Activated CD4-positive, alpha-beta memory T cell treated with anti-CD3 and anti-CD28 coated beads, Interleukin-2, amount 10 ng/mL, durations not matched to agents 7 days and 5 days (primary cell): ENCODE measurements around the gene CNTNAP2. TPM values are rescaled to one million over a fixed set of nuclear protein-coding genes. Genes with fewer than 3 reads are reported as not detected.

Experiments used
- CTCF ChIA-PET: fragments of 350-600 bp; sonication (Branson Sonifier 250); formaldehyde crosslinking; loops from one replicate; lab custom pipeline; 2021; ENCODE audit warnings: antibody characterized with exemption, inconsistent platforms; lab: Charles Lee
- POLR2A ChIA-PET: fragments of 350-600 bp; sonication (Branson Sonifier 250); formaldehyde crosslinking; loops from one replicate; lab custom pipeline; 2021; ENCODE audit warnings: antibody characterized with exemption; lab: Charles Lee
- DNase-seq: peaks from one replicate; pipeline ENCODE4 v3.0.0-alpha.2; 2020
- H3K27ac Mint-ChIP-seq: one replicate; pipeline ENCODE4 v1.8.0; 2021; ENCODE audit warnings: mild to moderate bottlenecking, mixed read lengths
- H3K27me3 Mint-ChIP-seq: one replicate; pipeline ENCODE4 v1.8.0; 2021; ENCODE audit warnings: mixed read lengths
- H3K36me3 Mint-ChIP-seq: one replicate; pipeline ENCODE4 v1.8.0; 2021; ENCODE audit warnings: low read depth, mixed read lengths
- H3K4me1 Mint-ChIP-seq: one replicate; pipeline ENCODE4 v1.8.0; 2021; ENCODE audit warnings: mixed read lengths
- H3K4me3 Mint-ChIP-seq: one replicate; pipeline ENCODE4 v1.8.0; 2021; ENCODE audit warnings: mild to moderate bottlenecking, mixed read lengths
- H3K9me3 Mint-ChIP-seq: one replicate; pipeline ENCODE4 v1.8.0; 2021; ENCODE audit warnings: mixed read lengths
- total RNA-seq, 2 experiments: library from RNA; stranded (reverse); gene quantifications; one replicate each; pipeline ENCODE4 v1.2.3, GENCODE V29; 2021

CNTNAP2 gene
- total RNA-seq, 2 experiments from 2014 or later = not detected

DNA sequence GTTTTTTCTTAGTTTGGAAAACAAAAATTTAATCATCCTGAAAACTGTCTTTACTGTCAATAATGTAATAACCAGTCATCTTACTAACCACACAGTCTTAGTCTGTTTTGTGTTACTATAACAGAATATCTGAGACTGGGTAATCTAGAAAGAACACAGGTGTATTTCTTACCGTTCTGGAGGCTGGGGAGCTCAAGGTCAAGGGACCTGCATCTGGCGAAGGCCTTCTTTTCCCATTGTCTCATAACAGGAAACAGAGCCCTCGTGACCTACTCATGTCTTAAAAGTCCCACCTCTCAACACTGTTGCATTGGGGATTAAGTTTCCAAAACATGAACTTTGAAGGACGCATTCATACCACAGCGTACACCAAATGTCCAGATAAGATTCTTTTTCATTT is 932.3 kb downstream of the CNTNAP2 start:
- no peaks in the 10 kb centered on the region for H3K27me3 Mint-ChIP-seq
- DNase-seq = no peak
- peaks cover 8% of the 10 kb centered on the region for H3K9me3 Mint-ChIP-seq
- CTCF ChIA-PET = no interaction called here
- no peaks in the 10 kb centered on the region for H3K36me3 Mint-ChIP-seq
- no peak overlapping the region for H3K27ac Mint-ChIP-seq
- H3K4me3 Mint-ChIP-seq = no peak overlapping the region
- no peaks in the 10 kb centered on the region for H3K4me1 Mint-ChIP-seq
- POLR2A ChIA-PET = no interaction called here

DNA sequence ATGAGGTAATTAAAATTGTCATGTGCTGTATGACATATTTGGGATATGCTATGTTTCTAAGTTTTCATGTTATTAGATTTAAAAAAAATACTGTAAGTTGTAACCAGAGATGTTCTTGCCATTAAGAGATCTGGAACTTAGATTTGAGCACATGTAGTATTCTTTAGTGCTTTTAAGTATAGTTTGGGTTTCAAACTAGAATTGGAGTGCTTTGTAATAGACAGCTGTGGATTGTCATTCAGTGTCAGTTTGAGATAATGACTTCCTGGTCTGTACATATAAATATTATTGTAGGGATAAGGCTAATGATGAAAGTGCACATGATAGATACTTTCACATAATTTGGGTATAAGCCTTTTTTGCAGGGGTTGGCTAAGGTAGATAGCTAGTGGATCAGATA is 936.2 kb downstream of the CNTNAP2 start:
- no peak overlapping the region for H3K27ac Mint-ChIP-seq
- no peaks in the 10 kb centered on the region for H3K27me3 Mint-ChIP-seq
- CTCF ChIA-PET = no interaction called here
- no peaks in the 10 kb centered on the region for H3K36me3 Mint-ChIP-seq
- no peak for DNase-seq
- no peaks in the 10 kb centered on the region for H3K4me1 Mint-ChIP-seq
- no peak overlapping the region for H3K4me3 Mint-ChIP-seq
- H3K9me3 Mint-ChIP-seq = peaks cover 6% of the 10 kb centered on the region
- POLR2A ChIA-PET = no interaction called here

GRCh38 chr7:147053746-147054145 is 937.1 kb downstream of the CNTNAP2 start:
- no peaks in the 10 kb centered on the region for H3K4me1 Mint-ChIP-seq
- ChIA-PET CTCF (no interaction called here), POLR2A (no interaction called here)
- H3K9me3 Mint-ChIP-seq = peaks cover 7% of the 10 kb centered on the region
- no peak overlapping the region for H3K27ac Mint-ChIP-seq
- no peaks in the 10 kb centered on the region for H3K36me3 Mint-ChIP-seq
- H3K4me3 Mint-ChIP-seq = no peak overlapping the region
- no peaks in the 10 kb centered on the region for H3K27me3 Mint-ChIP-seq
- DNase-seq = no peak

DNA sequence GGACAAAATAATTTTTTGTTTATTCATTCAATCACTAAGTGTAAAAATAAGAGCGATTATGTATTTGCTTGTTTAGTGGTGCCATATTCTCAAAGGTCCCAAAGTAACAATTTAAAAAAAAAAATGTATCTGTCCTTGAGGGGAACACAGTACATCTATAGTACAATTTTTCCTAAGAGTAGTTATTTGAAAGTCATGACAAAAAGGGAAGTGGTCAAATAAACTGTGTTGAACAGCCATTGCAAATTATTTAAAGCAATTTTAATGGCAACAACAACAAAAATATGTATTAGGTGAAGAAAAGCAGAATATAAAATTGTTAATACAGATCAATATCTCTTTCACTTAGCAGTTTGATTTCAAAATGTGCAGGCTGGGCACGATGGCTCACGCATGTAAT is 943.5 kb downstream of the CNTNAP2 start:
- H3K4me1 Mint-ChIP-seq = no peaks in the 10 kb centered on the region
- no peak overlapping the region for H3K4me3 Mint-ChIP-seq
- DNase-seq = no peak
- CTCF ChIA-PET = no interaction called here
- H3K27ac Mint-ChIP-seq = no peak overlapping the region
- H3K27me3 Mint-ChIP-seq = no peaks in the 10 kb centered on the region
- POLR2A ChIA-PET = no interaction called here
- peaks cover 4% of the 10 kb centered on the region for H3K9me3 Mint-ChIP-seq
- no peaks in the 10 kb centered on the region for H3K36me3 Mint-ChIP-seq

DNA sequence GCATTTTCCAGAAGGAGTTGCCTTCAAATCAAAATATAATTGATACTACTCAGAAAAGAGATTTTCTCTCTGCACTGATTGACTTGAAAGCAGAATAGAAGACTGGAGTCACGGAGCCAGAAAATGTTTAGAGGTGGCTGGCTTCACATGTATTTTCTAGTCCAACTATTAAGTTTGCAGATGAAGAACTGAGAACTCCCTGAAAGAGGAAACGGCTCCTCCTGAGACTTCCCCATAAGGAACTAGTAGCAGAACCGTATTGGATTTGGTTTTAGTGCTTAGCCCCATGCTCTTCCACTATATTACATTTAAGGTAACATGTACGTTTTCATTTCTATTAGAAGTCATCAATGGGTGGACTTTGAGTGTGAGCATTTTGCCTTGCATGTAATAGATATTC is 946.3 kb downstream of the CNTNAP2 start:
- H3K4me3 Mint-ChIP-seq = no peak overlapping the region

DNA sequence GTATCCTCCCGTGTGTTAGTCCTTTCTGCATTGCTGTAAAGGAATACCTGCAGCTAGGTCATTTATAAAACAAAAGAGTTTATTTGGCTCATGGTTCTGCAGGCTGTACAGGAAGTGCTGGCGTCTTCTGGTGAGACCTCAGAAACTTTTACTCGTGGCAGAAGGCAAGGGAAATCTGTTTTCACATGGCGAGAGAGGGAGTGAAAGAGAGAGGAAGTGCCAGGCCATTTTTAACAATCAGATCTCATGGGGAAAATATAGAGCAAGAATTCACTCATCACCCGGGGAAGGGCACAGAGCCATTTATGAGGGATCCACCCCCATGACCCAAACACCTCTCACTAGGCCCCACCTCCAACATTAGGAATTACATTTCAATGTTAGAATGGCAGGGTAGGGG is 952.2 kb downstream of the CNTNAP2 start:
- ChIA-PET CTCF (no interaction called here), POLR2A (no interaction called here)
- Mint-ChIP-seq H3K27me3 (no peaks in the 10 kb centered on the region), H3K27ac (no peak overlapping the region), H3K4me3 (no peak overlapping the region), H3K9me3 (peaks cover 14% of the 10 kb centered on the region), H3K4me1 (no peaks in the 10 kb centered on the region), H3K36me3 (no peaks in the 10 kb centered on the region)
- DNase-seq = no peak

More for the DNA sequence above, 946.3 kb downstream of the CNTNAP2 start:
- Mint-ChIP-seq H3K36me3 (no peaks in the 10 kb centered on the region), H3K27me3 (no peaks in the 10 kb centered on the region), H3K4me1 (no peaks in the 10 kb centered on the region), H3K27ac (no peak overlapping the region), H3K9me3 (peaks cover 7% of the 10 kb centered on the region)
- POLR2A ChIA-PET = no interaction called here
- DNase-seq = no peak
- CTCF ChIA-PET = no interaction called here

- no peak overlapping the region for H3K27ac Mint-ChIP-seq
- H3K4me1 Mint-ChIP-seq = no peaks in the 10 kb centered on the region
- H3K4me3 Mint-ChIP-seq = no peak overlapping the region
- H3K27me3 Mint-ChIP-seq = no peaks in the 10 kb centered on the region
- POLR2A ChIA-PET = no interaction called here
- no peak for DNase-seq
- CTCF ChIA-PET = no interaction called here
- H3K9me3 Mint-ChIP-seq = peaks cover 14% of the 10 kb centered on the region
- H3K36me3 Mint-ChIP-seq = no peaks in the 10 kb centered on the region
Measured at GRCh38 chr7:147069771-147070170, 953.2 kb downstream of the CNTNAP2 start.

- Mint-ChIP-seq H3K36me3 (no peaks in the 10 kb centered on the region), H3K9me3 (peaks cover 14% of the 10 kb centered on the region), H3K4me1 (no peaks in the 10 kb centered on the region), H3K27me3 (no peaks in the 10 kb centered on the region), H3K27ac (no peak overlapping the region), H3K4me3 (no peak overlapping the region)
- CTCF ChIA-PET = no interaction called here
- POLR2A ChIA-PET = no interaction called here
- no peak for DNase-seq
Measured at GRCh38 chr7:147070886-147071285, 954.3 kb downstream of the CNTNAP2 start.

- H3K4me1 Mint-ChIP-seq = no peaks in the 10 kb centered on the region
- H3K27me3 Mint-ChIP-seq = no peaks in the 10 kb centered on the region
- peaks cover 16% of the 10 kb centered on the region for H3K9me3 Mint-ChIP-seq
- H3K36me3 Mint-ChIP-seq = no peaks in the 10 kb centered on the region
- no peak for DNase-seq
- ChIA-PET POLR2A (no interaction called here), CTCF (no interaction called here)
- no peak overlapping the region for H3K4me3 Mint-ChIP-seq
- no peak overlapping the region for H3K27ac Mint-ChIP-seq
Measured at GRCh38 chr7:147071536-147071935, 954.9 kb downstream of the CNTNAP2 start.

- Mint-ChIP-seq H3K27me3 (no peaks in the 10 kb centered on the region), H3K9me3 (peaks cover 12% of the 10 kb centered on the region), H3K4me1 (no peaks in the 10 kb centered on the region), H3K36me3 (no peaks in the 10 kb centered on the region), H3K4me3 (no peak overlapping the region), H3K27ac (no peak overlapping the region)
- no peak for DNase-seq
- ChIA-PET POLR2A (no interaction called here), CTCF (no interaction called here)
Measured at GRCh38 chr7:147078312-147078711, 961.7 kb downstream of the CNTNAP2 start.

DNA sequence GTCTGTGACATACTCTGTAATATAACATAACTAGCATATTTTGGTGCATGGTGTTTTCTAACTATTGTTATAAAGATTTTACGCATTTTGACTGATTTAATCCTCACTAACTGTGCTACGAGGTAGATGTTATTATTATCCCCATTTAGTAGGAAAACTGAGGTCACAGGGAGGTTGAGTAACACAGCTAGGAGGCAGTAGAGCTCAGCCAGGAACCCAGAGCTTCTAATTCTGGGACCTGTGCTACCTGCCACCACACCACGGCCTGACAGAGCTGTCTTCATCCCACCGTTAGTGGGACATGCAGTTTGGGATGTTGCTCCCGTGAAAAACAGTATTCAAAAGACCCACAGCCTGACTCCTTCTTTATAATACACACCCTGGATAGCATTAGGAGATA is 962.5 kb downstream of the CNTNAP2 start:
- Mint-ChIP-seq H3K36me3 (no peaks in the 10 kb centered on the region), H3K27ac (no peak overlapping the region), H3K4me1 (no peaks in the 10 kb centered on the region), H3K4me3 (no peak overlapping the region), H3K27me3 (no peaks in the 10 kb centered on the region), H3K9me3 (peaks cover 9% of the 10 kb centered on the region)
- CTCF ChIA-PET = no interaction called here
- no peak for DNase-seq
- POLR2A ChIA-PET = no interaction called here

- POLR2A ChIA-PET = no interaction called here
Measured at GRCh38 chr7:147079921-147080420, 963.4 kb downstream of the CNTNAP2 start.

DNA sequence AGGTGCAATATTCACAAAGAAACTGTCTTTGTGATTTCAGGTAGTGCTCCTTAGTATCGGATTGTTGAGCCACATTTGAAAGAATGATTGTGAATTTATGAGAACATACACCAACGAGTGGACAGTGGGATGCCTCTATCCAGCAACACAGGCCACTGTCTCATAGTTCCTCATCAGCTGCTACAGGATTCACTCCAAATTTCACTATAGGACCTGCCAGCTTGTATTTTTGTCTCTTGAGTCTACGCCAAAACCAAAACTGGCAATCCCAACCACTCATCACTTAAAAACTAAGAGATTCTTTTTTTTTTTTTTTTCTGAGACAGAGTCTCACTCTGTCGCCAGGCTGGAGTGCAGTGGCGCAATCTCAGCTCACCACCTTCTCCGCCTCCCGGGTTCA is 964.5 kb downstream of the CNTNAP2 start:
- Mint-ChIP-seq H3K9me3 (peaks cover 9% of the 10 kb centered on the region), H3K36me3 (no peaks in the 10 kb centered on the region), H3K4me1 (no peaks in the 10 kb centered on the region), H3K27me3 (no peaks in the 10 kb centered on the region), H3K4me3 (no peak overlapping the region), H3K27ac (no peak overlapping the region)
- DNase-seq = no peak
- ChIA-PET POLR2A (no interaction called here), CTCF (no interaction called here)

More at GRCh38 chr7:147079921-147080420, 963.4 kb downstream of the CNTNAP2 start:
- H3K27me3 Mint-ChIP-seq = no peaks in the 10 kb centered on the region
- H3K27ac Mint-ChIP-seq = no peak overlapping the region
- H3K36me3 Mint-ChIP-seq = no peaks in the 10 kb centered on the region
- H3K4me1 Mint-ChIP-seq = no peaks in the 10 kb centered on the region
- no peak overlapping the region for H3K4me3 Mint-ChIP-seq
- H3K9me3 Mint-ChIP-seq = peaks cover 9% of the 10 kb centered on the region
- CTCF ChIA-PET = no interaction called here
- no peak for DNase-seq

GRCh38 chr7:147089051-147089461 is 972.5 kb downstream of the CNTNAP2 start:
- Mint-ChIP-seq H3K4me3 (no peak overlapping the region), H3K4me1 (no peaks in the 10 kb centered on the region), H3K27me3 (no peaks in the 10 kb centered on the region), H3K27ac (no peak overlapping the region), H3K9me3 (peaks cover 4% of the 10 kb centered on the region), H3K36me3 (no peaks in the 10 kb centered on the region)
- no peak for DNase-seq
- ChIA-PET CTCF (no interaction called here), POLR2A (no interaction called here)
